HepG2 (cell line): ENCODE data around the gene REEP6. TPM values are rescaled to one million over a fixed set of nuclear protein-coding genes. Genes with fewer than 3 reads are reported as not detected.

Experiments used
- ASH2L ChIP-seq: fragments of 300-600, 200-600 bp; sonication (generic); IDR thresholded peaks from 2 replicates; pipeline ENCODE4 v1.7.0; 2017; ENCODE audit warnings: low read depth, mild to moderate bottlenecking, moderate library complexity, mixed read lengths, low read length; ENCODE audit not compliant: insufficient read length
- ETV6 ChIP-seq: sonication (generic); formaldehyde crosslinking; conservative IDR thresholded peaks from 2 replicates; pipeline ENCODE4 v1.4.0; 2020; ENCODE audit warnings: missing genetic modification reagents
- FIP1L1 ChIP-seq: fragments of 200-400 bp; formaldehyde crosslinking; IDR thresholded peaks from 2 replicates; pipeline ENCODE4 v1.6.1; 2018; ENCODE audit warnings: low read depth, mild to moderate bottlenecking, low read length, moderate library complexity, borderline replicate concordance; ENCODE audit not compliant: insufficient read depth
- GTF2F1 ChIP-seq: fragments of 150-350 bp; IDR thresholded peaks from 2 replicates; pipeline ENCODE4 v1.6.1; 2014; ENCODE audit warnings: low read length
- HNRNPUL1 ChIP-seq: fragments of 200-400 bp; formaldehyde crosslinking; IDR thresholded peaks from 2 replicates; pipeline ENCODE4 v1.6.1; 2017; ENCODE audit warnings: low read depth, mild to moderate bottlenecking, low read length, moderate library complexity
- JUNB ChIP-seq: sonication (generic); formaldehyde crosslinking; IDR thresholded peaks from 2 replicates; pipeline ENCODE4 v1.8.0; 2022; ENCODE audit warnings: missing genetic modification reagents, mild to moderate bottlenecking, borderline replicate concordance
- NR2F1 ChIP-seq, 2 experiments: fragments of 450-650 bp in 1 of 2; formaldehyde crosslinking in 1 of 2; IDR thresholded peaks; 2 replicates each; pipeline versions ENCODE4 v1.5.0 to v1.6.1; 2016 to 2020; ENCODE audit warnings: mild to moderate bottlenecking in 1 of 2, missing compliant biosample characterization in 1 of 2, missing genetic modification reagents in 1 of 2, moderate library complexity in 1 of 2
- POLR2G ChIP-seq: fragments of 200-400 bp; formaldehyde crosslinking; IDR thresholded peaks from 2 replicates; pipeline ENCODE4 v1.6.1; 2018; ENCODE audit warnings: mild to moderate bottlenecking, low read depth, low read length, moderate library complexity
- ZBTB4 ChIP-seq: sonication (generic); formaldehyde crosslinking; IDR thresholded peaks from 2 replicates; pipeline ENCODE4 v1.4.0; 2020; ENCODE audit warnings: missing genetic modification reagents, mild to moderate bottlenecking, borderline replicate concordance
- ZNF205 ChIP-seq: IDR thresholded peaks from 2 replicates; pipeline ENCODE4 v1.6.1; 2018; ENCODE audit warnings: missing biosample characterization, missing genetic modification reagents
- ZNF30 ChIP-seq: sonication (generic); formaldehyde crosslinking; IDR thresholded peaks from 2 replicates; pipeline ENCODE4 v1.5.0; 2020; ENCODE audit warnings: mild to moderate bottlenecking, missing genetic modification reagents
- ZNF432 ChIP-seq: sonication (generic); formaldehyde crosslinking; IDR thresholded peaks from 2 replicates; pipeline ENCODE4 v1.5.0; 2020; ENCODE audit warnings: missing genetic modification reagents, mild to moderate bottlenecking, borderline replicate concordance
- ZNF619 ChIP-seq: sonication (generic); formaldehyde crosslinking; IDR thresholded peaks from 2 replicates; pipeline ENCODE4 v1.4.0; 2020; ENCODE audit warnings: mild to moderate bottlenecking, missing genetic modification reagents
- ZNF7 ChIP-seq: IDR thresholded peaks from 2 replicates; pipeline ENCODE4 v1.6.1; 2016; ENCODE audit warnings: missing biosample characterization, missing genetic modification reagents
- ZNF784 ChIP-seq: sonication (generic); formaldehyde crosslinking; IDR thresholded peaks from 2 replicates; pipeline ENCODE4 v1.5.1; 2020; ENCODE audit warnings: missing genetic modification reagents, mild to moderate bottlenecking, borderline replicate concordance
- polyA plus RNA-seq, 8 experiments: library from polyadenylated mRNA; depleted of rRNA in 3 of 8; stranded (reverse) in 7 of 8; unstranded in 1 of 8; fragments of >200 nt; fragmentation: Illumina TruSeq in 4 of 8; extraction: Trizol in 4 of 8; gene quantifications; 2 replicates each; pipeline versions ENCODE4 v1.2.1 to v1.2.3, GENCODE V29; 2011 to 2016; ENCODE audit warnings: low read depth in 4 of 8, missing spikeins in 1 of 8, mixed read lengths in 1 of 8; ENCODE audit not compliant: insufficient read depth in 1 of 8
- total RNA-seq, 5 experiments: library from RNA; depleted of rRNA; stranded (reverse); fragments of >200 nt; fragmentation: Illumina TruSeq; extraction: Trizol; gene quantifications; 2 replicates each; pipeline ENCODE4 v1.2.3, GENCODE V29; 2016; ENCODE audit warnings: low read depth in 1 of 5
- TF ChIP-seq, protein P1 (sequence below): sonication (generic); formaldehyde crosslinking; IDR thresholded peaks from one replicate; pipeline ENCODE4 v1.5.1; 2020; ENCODE audit warnings: mild to moderate bottlenecking, missing genetic modification reagents; ENCODE audit errors: not compliant biosample characterization

Gene REEP6
- total and polyA plus RNA-seq, 2 of the 13 experiments (the other 11 are each of a cell fraction or from before 2014, with no cell fraction given) = 10.0 to 28.8 TPM

DNA sequence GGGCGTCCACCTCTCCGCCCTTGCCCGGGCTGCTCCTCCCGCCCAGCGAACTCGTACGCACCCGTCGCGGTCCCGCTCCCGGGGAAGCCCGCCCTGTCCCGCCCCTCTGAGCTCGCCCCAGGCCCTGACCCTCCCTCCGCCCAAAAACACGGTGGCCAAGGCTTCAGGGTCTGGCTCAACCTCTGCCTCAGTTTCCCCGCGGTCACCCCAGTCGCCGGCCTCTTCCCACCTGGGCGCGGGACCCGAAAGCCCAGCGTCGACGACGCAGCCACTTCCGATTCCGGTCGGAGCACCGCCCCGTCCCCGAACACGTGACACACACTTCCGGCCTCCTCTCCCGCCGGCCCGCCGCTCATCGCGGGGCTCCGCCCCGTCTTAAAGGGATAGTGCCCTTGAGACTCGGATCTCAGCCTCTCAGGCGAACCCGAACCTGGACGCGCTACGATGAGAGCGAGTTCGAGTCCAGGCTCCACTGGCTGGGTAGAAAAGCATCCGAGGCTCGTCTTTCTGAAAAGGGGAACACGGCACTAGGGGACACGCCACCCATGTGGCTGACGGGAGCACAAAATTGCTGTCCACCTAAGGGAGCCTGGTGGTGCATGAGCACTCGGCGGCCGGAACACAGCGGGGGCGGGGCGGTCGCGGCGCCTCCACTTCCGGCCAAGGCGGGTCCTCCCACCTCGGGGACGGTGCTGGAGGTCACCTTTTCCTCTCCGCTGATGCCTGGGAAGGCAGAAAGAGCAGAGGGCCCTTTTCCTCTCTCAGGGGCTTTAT lies 11.9 kb upstream of the REEP6 start, which contains the start of gene C19orf25 (continued):
- TF ChIP-seq, protein P1, sequence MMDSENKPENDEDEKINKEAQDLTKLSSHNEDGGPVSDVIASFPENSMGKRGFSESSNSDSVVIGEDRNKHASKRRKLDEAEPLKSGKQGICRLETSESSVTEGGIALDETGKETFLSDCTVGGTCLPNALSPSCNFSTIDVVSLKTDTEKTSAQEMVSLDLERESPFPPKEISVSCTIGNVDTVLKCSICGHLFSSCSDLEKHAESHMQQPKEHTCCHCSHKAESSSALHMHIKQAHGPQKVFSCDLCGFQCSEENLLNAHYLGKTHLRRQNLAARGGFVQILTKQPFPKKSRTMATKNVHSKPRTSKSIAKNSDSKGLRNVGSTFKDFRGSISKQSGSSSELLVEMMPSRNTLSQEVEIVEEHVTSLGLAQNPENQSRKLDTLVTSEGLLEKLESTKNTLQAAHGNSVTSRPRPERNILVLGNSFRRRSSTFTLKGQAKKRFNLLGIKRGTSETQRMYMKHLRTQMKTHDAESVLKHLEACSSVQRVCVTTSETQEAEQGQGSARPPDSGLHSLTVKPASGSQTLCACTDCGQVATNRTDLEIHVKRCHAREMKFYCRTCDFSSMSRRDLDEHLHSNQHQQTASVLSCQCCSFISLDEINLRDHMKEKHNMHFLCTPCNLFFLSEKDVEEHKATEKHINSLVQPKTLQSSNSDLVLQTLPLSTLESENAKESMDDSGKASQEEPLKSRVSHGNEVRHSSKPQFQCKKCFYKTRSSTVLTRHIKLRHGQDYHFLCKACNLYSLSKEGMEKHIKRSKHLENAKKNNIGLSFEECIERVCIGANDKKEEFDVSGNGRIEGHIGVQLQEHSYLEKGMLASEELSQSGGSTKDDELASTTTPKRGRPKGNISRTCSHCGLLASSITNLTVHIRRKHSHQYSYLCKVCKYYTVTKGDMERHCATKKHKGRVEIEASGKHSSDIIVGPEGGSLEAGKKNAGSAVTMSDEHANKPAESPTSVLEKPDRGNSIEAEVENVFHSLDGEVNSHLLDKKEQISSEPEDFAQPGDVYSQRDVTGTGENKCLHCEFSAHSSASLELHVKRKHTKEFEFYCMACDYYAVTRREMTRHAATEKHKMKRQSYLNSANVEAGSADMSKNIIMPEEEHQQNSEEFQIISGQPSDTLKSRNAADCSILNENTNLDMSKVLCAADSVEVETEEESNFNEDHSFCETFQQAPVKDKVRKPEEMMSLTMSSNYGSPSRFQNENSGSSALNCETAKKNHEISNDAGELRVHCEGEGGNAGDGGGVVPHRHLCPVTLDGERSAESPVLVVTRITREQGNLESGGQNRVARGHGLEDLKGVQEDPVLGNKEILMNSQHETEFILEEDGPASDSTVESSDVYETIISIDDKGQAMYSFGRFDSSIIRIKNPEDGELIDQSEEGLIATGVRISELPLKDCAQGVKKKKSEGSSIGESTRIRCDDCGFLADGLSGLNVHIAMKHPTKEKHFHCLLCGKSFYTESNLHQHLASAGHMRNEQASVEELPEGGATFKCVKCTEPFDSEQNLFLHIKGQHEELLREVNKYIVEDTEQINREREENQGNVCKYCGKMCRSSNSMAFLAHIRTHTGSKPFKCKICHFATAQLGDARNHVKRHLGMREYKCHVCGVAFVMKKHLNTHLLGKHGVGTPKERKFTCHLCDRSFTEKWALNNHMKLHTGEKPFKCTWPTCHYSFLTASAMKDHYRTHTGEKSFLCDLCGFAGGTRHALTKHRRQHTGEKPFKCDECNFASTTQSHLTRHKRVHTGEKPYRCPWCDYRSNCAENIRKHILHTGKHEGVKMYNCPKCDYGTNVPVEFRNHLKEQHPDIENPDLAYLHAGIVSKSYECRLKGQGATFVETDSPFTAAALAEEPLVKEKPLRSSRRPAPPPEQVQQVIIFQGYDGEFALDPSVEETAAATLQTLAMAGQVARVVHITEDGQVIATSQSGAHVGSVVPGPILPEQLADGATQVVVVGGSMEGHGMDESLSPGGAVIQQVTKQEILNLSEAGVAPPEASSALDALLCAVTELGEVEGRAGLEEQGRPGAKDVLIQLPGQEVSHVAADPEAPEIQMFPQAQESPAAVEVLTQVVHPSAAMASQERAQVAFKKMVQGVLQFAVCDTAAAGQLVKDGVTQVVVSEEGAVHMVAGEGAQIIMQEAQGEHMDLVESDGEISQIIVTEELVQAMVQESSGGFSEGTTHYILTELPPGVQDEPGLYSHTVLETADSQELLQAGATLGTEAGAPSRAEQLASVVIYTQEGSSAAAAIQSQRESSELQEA (CRISPR knock-in tag) = no peak
- TF ChIP-seq ZNF205 (CRISPR knock-in tag) (peak; percentile 22; the same call in 1 of the 2 replicates), FIP1L1 (no peak), ZBTB4 (peak; percentile 27; the same call in 1 of the 2 replicates), HNRNPUL1 (no peak), ZNF784 (CRISPR knock-in tag) (no peak), JUNB (CRISPR knock-in tag) (no peak), GTF2F1 (no peak), ZNF619 (CRISPR knock-in tag) (peak; percentile 46; the same call in 1 of the 2 replicates), NR2F1 (CRISPR knock-in tag; IDR thresholded peaks at IDR 0.05) (no peak), ASH2L (peak; percentile 77), ZNF432 (CRISPR knock-in tag) (no peak), ETV6 (CRISPR knock-in tag) (no peak; the same call in 1 of the 2 replicates), ZNF7 (no peak), ZNF30 (CRISPR knock-in tag) (no peak), POLR2G (peak; percentile 86)
